NOMO-1 treated with DMSO at 0.1 percent for 48 hours (cell line): Measurements from ENCODE around the gene CDKL4.
"Not testable (repeated sequence)": the region's sequence is repeated elsewhere in the genome, so short reads cannot be mapped to it uniquely, and the experiment has no call there.

Experiments used
- DNase-seq: peaks from one replicate; lab custom pipeline; 2025; ENCODE audit not compliant: unreplicated experiment; lab: John Stamatoyannopoulos, UW

CDKL4 gene

DNA sequence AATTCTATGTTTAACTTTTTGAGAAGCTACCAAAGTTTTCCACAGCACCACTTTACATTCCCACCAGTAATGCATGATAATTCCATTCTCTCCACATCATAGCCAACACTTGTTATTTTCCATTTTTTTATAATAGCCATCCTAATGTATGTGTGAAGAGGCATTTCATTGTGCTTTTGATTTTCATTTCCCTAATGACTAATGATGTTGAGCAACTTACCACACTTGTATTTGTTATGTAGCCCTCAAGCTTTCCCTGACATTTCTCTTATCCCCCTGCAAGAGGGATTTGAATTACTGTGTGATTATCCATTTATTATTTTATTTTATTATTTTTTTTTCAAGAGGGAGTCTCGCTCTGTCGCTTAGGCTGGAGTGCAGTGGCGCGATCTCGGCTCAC is 99.4 kb downstream of the CDKL4 start:
- DNase-seq: peak; percentile 34

GRCh38 chr2:39142904-39143605 is 100.7 kb downstream of the CDKL4 start:
- DNase-seq: peak; percentile 63

DNA sequence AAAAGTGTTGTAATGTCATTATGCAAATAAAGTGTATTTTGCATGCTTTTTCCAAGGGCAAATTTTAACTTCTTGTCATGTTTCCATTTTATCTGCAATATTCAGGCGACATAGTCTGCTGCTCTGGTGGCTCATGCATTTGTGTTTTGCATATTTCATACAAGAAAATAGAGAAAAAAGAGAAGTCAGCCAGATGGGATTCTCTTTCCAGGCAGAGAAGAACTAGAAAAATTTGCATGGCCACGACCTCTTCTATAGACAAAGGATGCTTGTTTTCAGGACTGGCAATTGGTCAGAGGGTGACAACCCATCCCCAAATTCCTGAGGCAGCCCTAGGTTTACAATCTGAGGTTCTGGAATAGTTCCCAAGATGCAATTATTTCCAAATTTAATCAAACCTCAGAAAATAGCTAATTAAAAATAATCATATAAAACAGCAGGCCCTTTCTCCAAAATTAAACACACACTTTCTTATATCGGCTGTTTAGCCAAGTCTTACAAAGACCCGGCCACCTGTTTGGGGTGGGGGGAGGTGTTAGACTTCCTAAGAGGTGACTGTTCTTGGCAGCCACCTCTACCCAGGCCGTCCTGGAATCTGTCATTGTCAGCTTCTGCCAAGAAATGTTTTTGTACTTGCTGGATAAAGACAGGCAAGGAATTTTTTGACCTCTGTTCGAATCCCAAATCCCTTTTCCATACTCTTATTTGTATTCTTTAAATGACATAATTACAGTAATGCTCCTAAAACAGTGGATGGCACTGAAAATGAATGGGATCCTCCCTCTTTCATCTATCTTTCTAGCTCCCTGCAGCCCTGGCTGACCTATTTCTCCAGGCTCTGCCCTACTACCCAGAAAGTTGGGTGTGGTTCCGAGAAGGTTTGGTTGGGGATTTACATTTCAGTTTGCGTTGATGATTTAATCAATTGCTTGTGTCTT is 102.2 kb downstream of the CDKL4 start:
- peak; percentile 57 for DNase-seq

- DNase-seq: not testable (repeated sequence)
These were observed 102.8 kb downstream of the CDKL4 start for GRCh38 chr2:39140948-39141333.

GRCh38 chr2:39140322-39140847 is 103.4 kb downstream of the CDKL4 start:
- DNase-seq: peak; percentile 77

DNA sequence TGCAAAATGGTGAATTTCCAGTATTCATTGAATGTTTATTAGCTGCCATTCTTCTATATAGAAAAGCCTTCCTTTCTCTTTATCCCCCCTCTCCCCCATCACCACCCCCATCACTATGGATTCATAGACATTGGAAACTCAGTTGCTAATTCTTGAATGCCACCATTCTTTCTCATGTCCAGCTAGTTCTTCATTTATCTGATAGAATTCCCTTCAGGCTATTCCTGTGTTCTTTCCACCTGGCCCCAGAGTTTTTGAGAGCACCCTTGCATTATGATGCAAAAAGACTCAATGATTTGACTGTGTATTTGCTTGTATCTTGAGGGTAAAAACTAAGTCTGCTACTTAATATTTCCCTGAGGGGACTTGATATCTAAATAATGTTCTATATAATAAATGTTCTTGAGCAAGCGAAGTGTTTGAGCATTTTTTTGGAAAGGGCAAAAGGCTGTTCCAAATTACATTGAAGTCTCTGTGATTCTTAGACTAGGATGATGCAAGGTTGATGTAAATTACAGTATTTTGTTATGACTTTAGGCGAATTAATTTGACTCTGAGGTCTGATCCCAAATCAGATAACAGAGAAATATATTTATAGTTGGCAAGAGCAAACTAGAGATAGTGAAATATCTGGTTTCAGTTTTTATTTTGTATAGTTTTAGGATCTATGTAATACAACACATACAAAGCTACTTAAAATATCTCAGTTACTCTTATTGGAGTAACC is 104.1 kb downstream of the CDKL4 start:
- no peak for DNase-seq

DNA sequence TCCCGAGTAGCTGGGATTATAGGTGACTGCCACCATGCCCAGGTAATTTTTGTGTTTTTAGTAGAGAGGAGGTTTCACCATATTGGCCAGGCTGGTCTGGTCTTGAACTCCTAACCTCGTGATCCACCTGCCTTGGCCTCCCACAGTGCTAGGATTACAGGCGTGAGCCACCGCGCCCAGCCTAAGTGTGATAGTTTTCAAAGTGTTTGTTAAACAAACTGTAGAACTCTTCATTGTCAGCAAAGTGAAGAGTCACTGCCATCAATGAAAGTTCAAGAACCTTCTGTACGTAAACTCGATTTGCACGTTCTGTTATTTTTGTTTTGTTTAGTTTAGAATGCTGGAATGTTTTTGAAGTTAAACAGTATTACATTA is 104.9 kb downstream of the CDKL4 start:
- no peak for DNase-seq

DNA sequence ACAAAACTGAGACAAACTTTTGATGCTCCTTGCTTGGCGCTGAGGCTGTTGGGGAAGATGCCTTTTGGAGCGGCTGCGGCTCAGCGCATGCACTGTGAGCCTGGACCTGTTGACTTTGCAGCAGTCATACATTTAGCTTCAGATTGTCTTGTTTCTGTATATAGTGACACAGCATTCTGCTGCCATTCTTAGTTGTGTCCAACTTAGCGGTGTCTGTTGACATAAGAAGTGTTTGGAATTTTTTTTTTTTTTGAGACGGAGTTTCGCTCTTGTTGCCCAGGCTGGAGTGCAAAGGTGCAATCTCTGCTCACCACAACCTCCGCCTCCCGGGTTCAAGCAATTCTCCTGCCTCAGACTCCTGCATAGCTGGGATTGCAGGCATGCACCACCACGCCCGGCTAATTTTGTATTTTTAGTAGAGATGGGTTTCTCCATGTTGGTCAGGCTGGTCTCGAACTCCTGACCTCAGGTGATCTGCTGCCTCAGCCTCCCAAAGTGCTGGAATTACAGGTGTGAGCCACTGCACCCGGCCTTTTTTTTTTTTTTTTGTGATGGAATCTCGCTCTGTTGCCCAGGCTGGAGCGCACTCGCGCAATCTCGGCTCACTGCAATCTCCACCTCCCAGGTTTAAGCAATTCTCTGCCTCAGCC is 105.5 kb downstream of the CDKL4 start:
- DNase-seq: not testable (repeated sequence)

GRCh38 chr2:39136799-39137198 is 107.0 kb downstream of the CDKL4 start:
- DNase-seq: no peak

- no peak for DNase-seq
These were observed 108.0 kb downstream of the CDKL4 start for GRCh38 chr2:39135690-39136259.

DNA sequence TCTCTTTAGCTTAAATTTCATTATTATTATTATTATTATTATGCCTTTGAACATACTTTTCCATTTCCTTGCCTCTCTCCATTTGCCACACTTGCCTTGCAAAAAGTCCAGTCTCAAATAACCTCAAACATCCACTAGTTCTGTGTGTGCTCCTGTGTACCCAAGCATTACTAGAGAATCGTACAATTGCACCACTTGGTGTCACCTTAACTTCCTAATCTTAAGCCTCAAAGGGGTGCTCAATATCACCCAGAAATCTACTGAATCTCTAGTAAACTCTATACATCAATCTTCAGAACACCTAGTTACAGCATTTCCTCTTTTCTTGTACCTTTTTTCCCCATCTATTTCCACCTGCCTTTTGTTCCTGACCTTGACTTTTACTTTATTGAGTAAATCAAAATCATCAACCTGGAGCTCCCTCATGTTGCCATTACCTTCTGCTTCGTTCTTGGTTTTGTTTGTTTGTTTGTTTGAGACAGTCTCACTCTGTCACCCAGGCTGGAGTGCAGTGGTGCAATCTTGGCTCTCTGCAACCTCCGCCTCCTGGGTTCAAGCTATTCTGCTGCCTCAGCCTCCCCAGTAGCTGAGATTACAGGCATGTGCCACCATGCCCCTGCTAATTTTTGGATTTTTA is 110.4 kb downstream of the CDKL4 start:
- DNase-seq: no peak

DNA sequence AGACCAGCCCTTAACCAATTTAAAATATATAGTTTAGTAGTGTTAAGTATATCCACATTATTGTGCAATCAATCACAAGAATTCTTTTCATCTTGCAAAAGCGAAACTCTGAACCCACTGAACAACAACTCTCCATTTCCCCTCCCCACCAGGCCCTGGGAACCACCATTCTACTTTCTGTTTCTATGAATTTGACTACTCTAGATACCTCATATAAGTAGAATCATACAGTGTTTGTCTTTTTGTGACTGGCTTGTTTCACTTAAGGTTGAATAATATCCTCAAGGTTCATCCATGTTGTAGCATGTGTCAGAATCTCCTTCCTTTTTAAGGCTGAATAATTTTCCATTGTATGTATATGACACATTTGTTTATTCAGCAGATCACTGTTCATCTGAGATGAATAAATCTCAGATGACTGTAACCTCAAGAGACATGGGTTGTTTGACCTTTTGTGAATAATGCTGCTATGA is 114.8 kb downstream of the CDKL4 start:
- DNase-seq: peak; percentile 81

DNA sequence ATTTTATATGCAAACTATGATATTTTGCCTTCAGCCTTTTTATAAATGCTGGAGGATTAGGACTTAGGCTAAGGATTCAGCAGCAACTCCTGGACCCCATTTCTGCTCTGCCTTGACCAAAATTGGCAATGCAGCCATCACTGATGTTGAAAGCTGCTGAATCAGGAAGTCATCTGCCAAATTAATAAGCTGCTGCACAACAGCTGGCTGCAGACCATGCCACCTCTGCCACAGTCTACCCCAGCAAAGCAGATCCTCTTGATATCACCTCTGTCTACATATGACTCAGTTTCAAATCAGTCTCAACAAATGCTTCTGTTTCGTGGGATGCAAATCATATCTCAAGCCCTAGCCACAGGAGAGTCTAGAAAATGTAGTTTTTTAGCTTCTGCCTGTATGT is 115.8 kb downstream of the CDKL4 start:
- peak; percentile 50 for DNase-seq
